Heart left ventricle (tissue), 16 donors: ENCODE measurements around the gene A1BG. TPM values are rescaled to one million over a fixed set of nuclear protein-coding genes. Genes with fewer than 3 reads are reported as not detected.

Experiments
- ATAC-seq, 4 donors: fragments of 200-7000 bp; cut with Tn5 transposase; one replicate each; pipeline ENCODE4 v1.9.1; 2020 to 2022; ENCODE audit warnings: moderate library complexity in 4 of 4, mild to moderate bottlenecking in 3 of 4, moderate number of reproducible peaks in 1 of 4
- DNase-seq, 5 donors: peaks; one replicate each; pipeline ENCODE4 v3.0.0-alpha.2; 2020
- H3K27ac ChIP-seq, 12 donors: fragments of 200-600 bp; sonication (generic) in 4 of 12; one replicate each; pipeline versions ENCODE4 v1.5.0 to v1.8.0; 2016 to 2022; ENCODE audit warnings: mild to moderate bottlenecking in 2 of 12
- H3K27me3 ChIP-seq, 9 donors: fragments of 200-600 bp; sonication (generic) in 2 of 9; one replicate each; pipeline versions ENCODE4 v1.5.1 to v1.8.0; 2016 to 2022; ENCODE audit warnings: mild to moderate bottlenecking in 3 of 9
- H3K36me3 ChIP-seq, 9 donors: fragments of 200-600 bp; sonication (generic) in 2 of 9; one replicate each; pipeline versions ENCODE4 v1.5.0 to v1.8.0; 2018 to 2022; ENCODE audit warnings: mild to moderate bottlenecking in 2 of 9
- H3K4me1 ChIP-seq, 12 donors: fragments of 200-600 bp; sonication (generic) in 4 of 12; one replicate each; pipeline versions ENCODE4 v1.5.0 to v1.8.0; 2016 to 2022; ENCODE audit warnings: mild to moderate bottlenecking in 3 of 12
- H3K4me3 ChIP-seq, 12 donors: fragments of 200-600 bp; sonication (generic) in 4 of 12; one replicate each; pipeline versions ENCODE4 v1.5.0 to v1.8.0; 2017 to 2022; ENCODE audit warnings: mild to moderate bottlenecking in 9 of 12, moderate library complexity in 4 of 12
- H3K9me3 ChIP-seq, 12 donors: fragments of 200-600 bp; sonication (generic) in 4 of 12; one replicate each; pipeline versions ENCODE4 v1.5.0 to v1.8.0; 2016 to 2022; ENCODE audit warnings: mild to moderate bottlenecking in 1 of 12
- CTCF ChIP-seq, 12 donors: fragments of 200-600 bp; sonication (generic) in 4 of 12; IDR thresholded peaks; one replicate each; pipeline versions ENCODE4 v1.5.0 to v1.8.0; 2018 to 2022; ENCODE audit warnings: antibody characterized with exemption in 12 of 12, mild to moderate bottlenecking in 5 of 12
- POLR2A ChIP-seq, 2 donors: fragments of 450-650 bp; IDR thresholded peaks; one replicate each; pipeline ENCODE4 v1.6.1; 2017; ENCODE audit warnings: antibody characterized with exemption in 2 of 2, mild to moderate bottlenecking in 2 of 2, moderate library complexity in 2 of 2
- WGBS, 4 donors: extraction: QIAGEN DNeasy Blood & Tissue Kit in 2 of 4; methylation state at CpG; one replicate each; pipeline versions ENCODE4 v1.1.5 to v1.1.7; 2013 to 2018; 5-methylcytosine and 5-hydroxymethylcytosine counted together
- intact Hi-C, 10 donors: fragments of 100-400 bp; cut with DNase I; formaldehyde crosslinking; loops; one replicate each; pipeline versions ENCODE4 v1.11.1 to v1.14.2; 2022
- polyA plus RNA-seq, 2 donors: library from polyadenylated mRNA; stranded (reverse); fragments of 200-250 nt; gene quantifications; one replicate each; pipeline ENCODE4 v1.2.3, GENCODE V29; 2013
- total RNA-seq, 9 donors: library from RNA; depleted of rRNA in 2 of 9; stranded (reverse); fragments of >200 nt in 2 of 9; fragmentation: NEBNext Ultra II Directional in 3 of 9; extraction: Animal tissue kit (Norgen Biotek cat#: 25700) in 3 of 9; gene quantifications; one replicate each; pipeline versions ENCODE4 v1.1.0 to v1.2.4, GENCODE V29; 2016 to 2023
- donor health status: ischemic (EF 13 %, LVEDD 7.1; RV severe dilation, severe dysfunction).
- donor health status: healthy with polysubstance abuse.
- donor health status: DM: no; HTN: yes; CAD: no.
- donor health status: DM: no; HTN: no; CAD: no.
- donor health status: ischemic (EF 25% LVEDD 6.9; RV normal size, moderate dysfunction).
- donor health status: ischemic (EF 25% LVEDD 5.7; RV mildly dilated, moderate dysfunction).
- donor health status: healthy.
- donor health status: DM: yes; HTN: yes; CAD: no.
- donor health status: ischemic (EF 35%, LVEDD 5.7; RV mildly dilated, moderate dysfunction).
- donor health status: nonischemic (EF 11% LVEDD 7.7; RV severe dilation, severe dysfunction).
- donor health status: DM: yes; HTN: yes; CAD: no.
- donor health status: PGD.
- donor health status: ischemic (EF 29% LVEDD 5.4; RV normal size, mild dysfunction).
- donor health status: nonischemic (EF 23%, LVEDD 6.1; RV moderate dilation, normal function).

The A1BG gene
- total and polyA plus RNA-seq, 11 donors = 0.23 to 6.6 (median 4.0) TPM

DNA sequence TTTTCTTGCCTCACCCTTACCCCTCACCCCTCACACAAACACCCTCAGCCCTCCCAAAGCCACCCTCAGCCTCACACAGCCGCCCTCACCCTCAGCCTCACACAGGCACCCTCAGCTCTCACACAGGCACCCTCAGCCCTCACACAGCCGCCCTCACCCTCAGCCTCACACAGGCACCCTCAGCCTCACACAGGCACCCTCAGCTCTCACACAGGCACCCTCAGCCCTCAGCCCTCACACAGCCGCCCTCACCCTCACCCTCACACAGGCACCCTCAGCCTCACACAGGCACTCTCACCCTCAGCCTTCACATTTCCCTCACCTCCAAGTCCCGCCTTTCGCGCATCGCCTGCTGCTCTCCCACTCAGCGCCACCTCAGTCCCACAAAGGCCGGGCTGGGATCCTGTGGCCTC is 26.8 kb downstream of the A1BG start:
- Histone ChIP-seq H3K36me3 (peaks cover 0 to 8% (median 0%) of the 10 kb centered on the region in 9 donors), H3K4me1 (peaks cover 5 to 38% (median 17%) of the 10 kb centered on the region in 12 donors), H3K9me3 (no peaks in the 10 kb centered on the region), H3K27ac (peak overlapping the region; percentile 81 to 99 (median 96)), H3K4me3 (peak overlapping the region; percentile 44 to 98 (median 82)), H3K27me3 (no peaks in the 10 kb centered on the region)
- TF ChIP-seq POLR2A (IDR thresholded peaks at IDR 0.05) = no peak
- no peak for TF ChIP-seq CTCF (IDR thresholded peaks at IDR 0.05)
- WGBS, 4 donors = 2 to 13% (median 4%) methylated on average over 9 of the region's 9 CpGs
- intact Hi-C loops = loop anchor here in 5 of 10 donors (2.0 to 5.0 kb wide), 4 partner anchors 36 to 60 kb away; partner anchors contain the start of genes ZNF497 (in 3 of the 5), ZNF837 (in 2 of the 5) and RPS5 (in 1 of the 5)
- ATAC-seq = peak in 2 of 4 donors; percentile 1 to 12
- no peak for DNase-seq

- Histone ChIP-seq H3K27ac (no peak overlapping the region), H3K27me3 (no peaks in the 10 kb centered on the region), H3K4me1 (peaks cover 5 to 35% (median 17%) of the 10 kb centered on the region in 12 donors), H3K9me3 (no peaks in the 10 kb centered on the region), H3K36me3 (peaks cover 0 to 8% (median 0%) of the 10 kb centered on the region in 9 donors), H3K4me3 (peak overlapping the region in 5 of 12 donors; percentile 79 to 98 (median 86))
- intact Hi-C loops = loop anchor here in 5 of 10 donors (2.0 to 5.0 kb wide), 4 partner anchors 37 to 61 kb away; partner anchors contain the start of genes ZNF497 (in 3 of the 5), ZNF837 (in 2 of the 5) and RPS5 (in 1 of the 5)
- ATAC-seq (no peak), DNase-seq (no peak)
- TF ChIP-seq POLR2A (IDR thresholded peaks at IDR 0.05) (no peak), CTCF (IDR thresholded peaks at IDR 0.05) (no peak)
- 90 to 94% (median 93%) methylated on average over 6 of the region's 6 CpGs for WGBS, 4 donors
Observed at GRCh38 chr19:58325311-58326022, 27.8 kb downstream of the A1BG start.

- Histone ChIP-seq H3K4me3 (no peak overlapping the region), H3K36me3 (peaks cover 0 to 31% (median 23%) of the 10 kb centered on the region in 9 donors), H3K9me3 (no peaks in the 10 kb centered on the region), H3K4me1 (no peaks in the 10 kb centered on the region), H3K27ac (no peak overlapping the region), H3K27me3 (no peaks in the 10 kb centered on the region)
- intact Hi-C loops = loop anchor here in 1 of 10 donors (10.0 kb wide), 1 partner anchor 294 kb away; no protein-coding TSS in a partner anchor
- WGBS, 4 donors = 90 to 95% (median 94%) methylated on average over 9 to 10 of the region's 10 CpGs
- no peak for TF ChIP-seq CTCF (IDR thresholded peaks at IDR 0.05)
- TF ChIP-seq POLR2A (IDR thresholded peaks at IDR 0.05) = no peak
- ATAC-seq (no peak), DNase-seq (no peak)
Observed at GRCh38 chr19:58319241-58319640, 34.1 kb downstream of the A1BG start.

DNA sequence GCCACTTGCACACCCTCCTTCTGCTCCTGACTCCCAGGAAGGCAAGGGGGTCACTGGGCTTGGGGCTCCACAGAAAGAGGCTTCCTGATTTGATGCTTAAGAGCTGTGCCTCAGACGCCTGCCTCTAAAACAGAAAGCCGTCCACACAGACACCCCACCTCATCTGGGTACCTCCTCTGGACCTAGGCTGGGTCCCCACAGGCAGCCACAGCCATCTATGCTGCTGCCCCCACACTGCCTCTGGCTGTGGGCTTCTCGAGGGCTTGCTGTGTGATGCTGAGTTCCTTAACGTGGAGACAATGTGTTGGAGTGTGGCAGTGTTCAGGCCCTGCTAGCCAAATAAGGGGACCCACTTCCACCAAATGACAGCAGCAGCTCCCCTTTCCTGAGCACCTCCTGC is 35.0 kb downstream of the A1BG start:
- intact Hi-C loops = loop anchor here in 1 of 10 donors (10.0 kb wide), 1 partner anchor 293 kb away; no protein-coding TSS in a partner anchor
- Histone ChIP-seq H3K4me1 (no peaks in the 10 kb centered on the region), H3K36me3 (peaks cover 0 to 40% (median 33%) of the 10 kb centered on the region in 9 donors), H3K27me3 (no peaks in the 10 kb centered on the region), H3K27ac (no peak overlapping the region), H3K9me3 (no peaks in the 10 kb centered on the region), H3K4me3 (no peak overlapping the region)
- 78 to 92% (median 80%) methylated on average over 4 of the region's 4 CpGs for WGBS, 4 donors
- TF ChIP-seq POLR2A (IDR thresholded peaks at IDR 0.05) = no peak
- ATAC-seq = no peak
- no peak for DNase-seq
